ENCODE results near the gene CASQ1. TPM values are rescaled to one million over a fixed set of nuclear protein-coding genes. Genes with fewer than 3 reads are reported as not detected.

CASQ1 gene
- total and polyA plus RNA-seq, 8 donors, result 0.17 to 0.71 (median 0.29) TPM; not detected in 1

DNA sequence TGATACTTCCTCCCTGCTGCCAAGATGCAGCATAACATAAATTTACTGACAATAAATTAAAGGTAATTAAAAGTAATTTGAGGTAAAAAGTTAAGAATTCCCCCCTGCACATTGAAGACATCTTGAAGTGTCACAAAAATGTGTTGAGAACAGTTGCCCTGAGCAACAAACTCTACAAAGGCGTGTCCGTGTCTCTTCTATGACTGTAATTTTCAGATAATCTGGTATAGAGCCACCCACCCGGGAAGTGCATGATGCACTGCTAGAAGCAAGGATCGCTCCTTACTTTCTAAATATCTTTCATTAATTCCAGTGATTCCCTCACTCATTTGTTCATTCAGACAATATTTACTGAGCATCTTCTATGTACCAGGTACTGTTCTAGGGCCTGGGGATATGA lies 11.0 kb upstream of the CASQ1 start:
- no peaks in the 10 kb centered on the region for H3K36me3 ChIP-seq
- H3K27me3 ChIP-seq, result no peaks in the 10 kb centered on the region
- H3K9me3 ChIP-seq, result no peaks in the 10 kb centered on the region
- DNase-seq (no peak), ATAC-seq (no peak)
- no peaks in the 10 kb centered on the region for H3K4me1 ChIP-seq
- no peak overlapping the region for H3K27ac ChIP-seq
- TF ChIP-seq, protein P1, sequence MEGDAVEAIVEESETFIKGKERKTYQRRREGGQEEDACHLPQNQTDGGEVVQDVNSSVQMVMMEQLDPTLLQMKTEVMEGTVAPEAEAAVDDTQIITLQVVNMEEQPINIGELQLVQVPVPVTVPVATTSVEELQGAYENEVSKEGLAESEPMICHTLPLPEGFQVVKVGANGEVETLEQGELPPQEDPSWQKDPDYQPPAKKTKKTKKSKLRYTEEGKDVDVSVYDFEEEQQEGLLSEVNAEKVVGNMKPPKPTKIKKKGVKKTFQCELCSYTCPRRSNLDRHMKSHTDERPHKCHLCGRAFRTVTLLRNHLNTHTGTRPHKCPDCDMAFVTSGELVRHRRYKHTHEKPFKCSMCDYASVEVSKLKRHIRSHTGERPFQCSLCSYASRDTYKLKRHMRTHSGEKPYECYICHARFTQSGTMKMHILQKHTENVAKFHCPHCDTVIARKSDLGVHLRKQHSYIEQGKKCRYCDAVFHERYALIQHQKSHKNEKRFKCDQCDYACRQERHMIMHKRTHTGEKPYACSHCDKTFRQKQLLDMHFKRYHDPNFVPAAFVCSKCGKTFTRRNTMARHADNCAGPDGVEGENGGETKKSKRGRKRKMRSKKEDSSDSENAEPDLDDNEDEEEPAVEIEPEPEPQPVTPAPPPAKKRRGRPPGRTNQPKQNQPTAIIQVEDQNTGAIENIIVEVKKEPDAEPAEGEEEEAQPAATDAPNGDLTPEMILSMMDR (IDR thresholded peaks at IDR 0.05), result no peak
- intact Hi-C loops (cut with DNase I), result no loop called here
- no peak overlapping the region for H3K4me3 ChIP-seq

DNA sequence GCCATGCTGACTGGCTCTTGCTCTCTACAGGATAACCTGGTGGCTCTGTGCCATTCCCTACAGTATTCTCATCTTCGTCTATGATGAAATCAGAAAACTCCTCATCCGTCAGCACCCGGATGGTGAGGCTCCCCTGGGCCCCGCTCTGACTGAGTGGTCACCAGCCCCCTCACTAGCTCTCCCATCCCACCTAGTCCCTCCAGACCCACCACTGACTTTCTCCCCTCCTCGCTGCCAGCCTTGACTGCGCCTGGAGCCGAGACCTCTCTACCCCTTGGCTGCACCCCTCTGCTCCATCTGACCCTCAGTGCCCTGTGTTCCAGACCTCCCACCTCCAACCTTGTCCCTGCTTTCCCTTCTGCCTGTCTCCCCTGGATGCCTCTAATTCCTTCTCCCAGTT lies 4.1 kb upstream of the CASQ1 start:
- TF ChIP-seq, protein P1 (IDR thresholded peaks at IDR 0.05), result no peak
- peak in 1 of 4 donors; percentile 16 for DNase-seq
- no peak for ATAC-seq
- Histone ChIP-seq H3K4me3 (no peak overlapping the region), H3K9me3 (no peaks in the 10 kb centered on the region), H3K27me3 (no peaks in the 10 kb centered on the region), H3K27ac (no peak overlapping the region), H3K36me3 (no peaks in the 10 kb centered on the region), H3K4me1 (peaks cover 0 to 5% of the 10 kb centered on the region in 2 donors)
- intact Hi-C loops (cut with DNase I), result no loop called here

- H3K27me3 ChIP-seq, result no peaks in the 10 kb centered on the region
- no peak for ATAC-seq
- H3K4me1 ChIP-seq, result peaks cover 0 to 5% of the 10 kb centered on the region in 2 donors
- no peaks in the 10 kb centered on the region for H3K9me3 ChIP-seq
- intact Hi-C loops (cut with DNase I), result no loop called here
- H3K27ac ChIP-seq, result no peak overlapping the region
- no peak for DNase-seq
- H3K36me3 ChIP-seq, result no peaks in the 10 kb centered on the region
- TF ChIP-seq, protein P1 (IDR thresholded peaks at IDR 0.05), result no peak
- H3K4me3 ChIP-seq, result no peak overlapping the region
Observed at GRCh38 chr1:160186729-160187128, 3.6 kb upstream of the CASQ1 start.

GRCh38 chr1:160187407-160187806 lies 3.0 kb upstream of the CASQ1 start:
- Histone ChIP-seq H3K4me1 (peaks cover 0 to 5% of the 10 kb centered on the region in 2 donors), H3K4me3 (no peak overlapping the region), H3K27me3 (no peaks in the 10 kb centered on the region), H3K27ac (no peak overlapping the region), H3K36me3 (no peaks in the 10 kb centered on the region), H3K9me3 (no peaks in the 10 kb centered on the region)
- TF ChIP-seq, protein P1 (IDR thresholded peaks at IDR 0.05), result no peak
- DNase-seq, result no peak
- intact Hi-C loops (cut with DNase I), result no loop called here
- no peak for ATAC-seq

GRCh38 chr1:160188341-160188740 lies 2.0 kb upstream of the CASQ1 start:
- no peaks in the 10 kb centered on the region for H3K36me3 ChIP-seq
- H3K4me1 ChIP-seq, result peaks cover 5 to 10% of the 10 kb centered on the region in 2 donors
- H3K27me3 ChIP-seq, result no peaks in the 10 kb centered on the region
- H3K27ac ChIP-seq, result no peak overlapping the region
- intact Hi-C loops (cut with DNase I), result no loop called here
- DNase-seq (no peak), ATAC-seq (no peak)
- TF ChIP-seq, protein P1 (IDR thresholded peaks at IDR 0.05), result no peak
- H3K9me3 ChIP-seq, result no peaks in the 10 kb centered on the region
- no peak overlapping the region for H3K4me3 ChIP-seq
